Right lobe of liver (tissue), 6 donors: ENCODE measurements around the gene PPM1H. TPM values are rescaled to one million over a fixed set of nuclear protein-coding genes. Genes with fewer than 3 reads are reported as not detected.

Source experiments
- ATAC-seq, 4 donors: fragments of 200-7000 bp; cut with Tn5 transposase; one replicate each; pipeline ENCODE4 v1.9.1; 2020; ENCODE audit warnings: mild to moderate bottlenecking in 4 of 4, moderate library complexity in 4 of 4
- DNase-seq, 3 donors: peaks; one replicate each; pipeline ENCODE4 v3.0.0-alpha.2; 2020
- H3K27ac ChIP-seq, 3 donors: fragments of 200-600 bp; one replicate each; pipeline ENCODE4 v1.8.0; 2022
- H3K27me3 ChIP-seq, 2 donors: fragments of 200-600 bp; one replicate each; pipeline ENCODE4 v1.8.0; 2022
- H3K36me3 ChIP-seq, 4 donors: fragments of 200-600 bp; sonication (generic) in 1 of 4; one replicate each; pipeline versions ENCODE4 v1.5.1 to v1.8.0; 2017 to 2022; ENCODE audit warnings: control low read depth in 1 of 4
- H3K4me1 ChIP-seq, 4 donors: fragments of 200-600 bp; sonication (generic) in 1 of 4; one replicate each; pipeline versions ENCODE4 v1.5.1 to v1.8.0; 2017 to 2022; ENCODE audit warnings: control low read depth in 1 of 4
- H3K4me3 ChIP-seq, 3 donors: fragments of 200-600 bp; one replicate each; pipeline ENCODE4 v1.8.0; 2022
- H3K9me3 ChIP-seq, 4 donors: fragments of 200-600 bp; sonication (generic) in 1 of 4; one replicate each; pipeline versions ENCODE4 v1.5.1 to v1.8.0; 2017 to 2022; ENCODE audit warnings: control low read depth in 1 of 4
- POLR2A ChIP-seq: fragments of 450-650 bp; IDR thresholded peaks from one replicate; pipeline ENCODE4 v1.6.1; 2017; ENCODE audit warnings: antibody characterized with exemption, mild to moderate bottlenecking
- WGBS: methylation state at CpG from one replicate; pipeline ENCODE4 v1.1.6; 2018; ENCODE audit warnings: low coverage, low lambda C conversion rate; ENCODE audit not compliant: insufficient coverage; ENCODE audit errors: missing lambda C conversion rate; 5-methylcytosine and 5-hydroxymethylcytosine counted together
- intact Hi-C, 2 donors: fragments of 100-400 bp; cut with DNase I; formaldehyde crosslinking; loops; one replicate each; pipeline versions ENCODE4 v1.11.2 to v1.14.1; 2022
- total RNA-seq, 6 experiments: library from RNA; depleted of rRNA in 2 of 6; stranded (reverse); fragments of >200 nt in 2 of 6; fragmentation: NEBNext Ultra II Directional in 3 of 6; extraction: Animal tissue kit (Norgen Biotek cat#: 25700) in 3 of 6; gene quantifications; one replicate each; pipeline versions ENCODE4 v1.1.0 to v1.2.4, GENCODE V29; 2016 to 2023
- TF ChIP-seq, protein P1 (sequence below), 4 donors: fragments of 200-600 bp in 3 of 4; fragments of 450-650 bp in 1 of 4; IDR thresholded peaks; one replicate each; pipeline versions ENCODE4 v1.5.1 to v1.8.0; 2016 to 2022; ENCODE audit warnings: antibody characterized with exemption in 4 of 4, mild to moderate bottlenecking in 2 of 4
- donor health status: DM: no; HTN: yes; CAD: no.
- donor health status: DM: no; HTN: no; CAD: no.
- donor health status: DM: no; HTN: no; CAD: no.
- donor health status: DM: no; HTN: yes; CAD: no.
- donor health status: DM: no; HTN: yes; CAD: no.

The PPM1H gene
- total RNA-seq, 6 experiments from 2014 or later = 3.8 to 9.2 (median 6.5) TPM

DNA sequence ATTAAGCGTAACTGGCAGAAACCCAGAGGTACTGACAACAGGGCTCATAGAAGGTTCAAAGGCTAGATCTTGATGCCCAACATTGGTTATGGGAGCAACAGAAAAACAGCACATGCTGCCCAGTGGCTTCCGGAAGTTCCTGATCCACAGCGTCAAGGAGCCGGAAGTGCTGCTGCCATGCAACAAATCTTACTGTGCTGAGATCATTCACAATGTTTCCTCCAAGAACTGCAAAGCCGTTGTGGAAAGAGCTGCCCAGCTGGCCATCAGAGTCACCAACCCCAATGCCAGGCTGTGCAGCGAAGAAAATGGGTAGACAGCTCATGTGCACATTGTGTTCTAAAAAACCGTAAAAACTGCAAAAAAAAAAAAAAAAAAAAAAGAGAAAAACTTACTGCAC, 276.0 kb downstream of the PPM1H start:
- Histone ChIP-seq H3K4me1 (peaks cover 0 to 2% (median 0%) of the 10 kb centered on the region in 4 donors), H3K27ac (no peak overlapping the region), H3K9me3 (no peaks in the 10 kb centered on the region), H3K36me3 (no peaks in the 10 kb centered on the region), H3K4me3 (no peak overlapping the region), H3K27me3 (no peaks in the 10 kb centered on the region)
- ATAC-seq (no peak), DNase-seq (no peak)
- intact Hi-C loops = no loop called here
- TF ChIP-seq, protein P1, sequence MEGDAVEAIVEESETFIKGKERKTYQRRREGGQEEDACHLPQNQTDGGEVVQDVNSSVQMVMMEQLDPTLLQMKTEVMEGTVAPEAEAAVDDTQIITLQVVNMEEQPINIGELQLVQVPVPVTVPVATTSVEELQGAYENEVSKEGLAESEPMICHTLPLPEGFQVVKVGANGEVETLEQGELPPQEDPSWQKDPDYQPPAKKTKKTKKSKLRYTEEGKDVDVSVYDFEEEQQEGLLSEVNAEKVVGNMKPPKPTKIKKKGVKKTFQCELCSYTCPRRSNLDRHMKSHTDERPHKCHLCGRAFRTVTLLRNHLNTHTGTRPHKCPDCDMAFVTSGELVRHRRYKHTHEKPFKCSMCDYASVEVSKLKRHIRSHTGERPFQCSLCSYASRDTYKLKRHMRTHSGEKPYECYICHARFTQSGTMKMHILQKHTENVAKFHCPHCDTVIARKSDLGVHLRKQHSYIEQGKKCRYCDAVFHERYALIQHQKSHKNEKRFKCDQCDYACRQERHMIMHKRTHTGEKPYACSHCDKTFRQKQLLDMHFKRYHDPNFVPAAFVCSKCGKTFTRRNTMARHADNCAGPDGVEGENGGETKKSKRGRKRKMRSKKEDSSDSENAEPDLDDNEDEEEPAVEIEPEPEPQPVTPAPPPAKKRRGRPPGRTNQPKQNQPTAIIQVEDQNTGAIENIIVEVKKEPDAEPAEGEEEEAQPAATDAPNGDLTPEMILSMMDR (IDR thresholded peaks at IDR 0.05) = no peak
- TF ChIP-seq POLR2A = no peak
- WGBS = 75% methylated on average over 7 of the region's 7 CpGs

DNA sequence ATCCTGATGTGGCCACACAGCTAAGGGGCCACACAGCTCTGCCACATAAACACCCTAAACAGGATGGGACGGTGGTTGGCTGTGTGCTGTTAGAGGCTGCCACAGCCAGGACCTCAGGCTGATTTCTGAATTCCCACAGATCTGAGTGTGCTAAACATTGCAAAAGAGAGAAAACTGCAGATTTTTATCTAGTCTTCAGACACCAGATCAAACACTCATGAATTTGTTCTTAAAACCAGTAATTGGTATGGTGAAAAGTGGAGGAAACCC, 277.7 kb downstream of the PPM1H start:
- intact Hi-C loops = no loop called here
- ATAC-seq (no peak), DNase-seq (no peak)
- H3K27ac ChIP-seq = no peak overlapping the region
- no peak overlapping the region for H3K4me3 ChIP-seq
- TF ChIP-seq, protein P1 (IDR thresholded peaks at IDR 0.05) = no peak
- no peak for TF ChIP-seq POLR2A
- H3K9me3 ChIP-seq = no peaks in the 10 kb centered on the region
- no peaks in the 10 kb centered on the region for H3K27me3 ChIP-seq
- H3K36me3 ChIP-seq = no peaks in the 10 kb centered on the region
- H3K4me1 ChIP-seq = peaks cover 0 to 14% (median 0%) of the 10 kb centered on the region in 4 donors
- 100% methylated on average over 1 of the region's 1 CpG for WGBS

DNA sequence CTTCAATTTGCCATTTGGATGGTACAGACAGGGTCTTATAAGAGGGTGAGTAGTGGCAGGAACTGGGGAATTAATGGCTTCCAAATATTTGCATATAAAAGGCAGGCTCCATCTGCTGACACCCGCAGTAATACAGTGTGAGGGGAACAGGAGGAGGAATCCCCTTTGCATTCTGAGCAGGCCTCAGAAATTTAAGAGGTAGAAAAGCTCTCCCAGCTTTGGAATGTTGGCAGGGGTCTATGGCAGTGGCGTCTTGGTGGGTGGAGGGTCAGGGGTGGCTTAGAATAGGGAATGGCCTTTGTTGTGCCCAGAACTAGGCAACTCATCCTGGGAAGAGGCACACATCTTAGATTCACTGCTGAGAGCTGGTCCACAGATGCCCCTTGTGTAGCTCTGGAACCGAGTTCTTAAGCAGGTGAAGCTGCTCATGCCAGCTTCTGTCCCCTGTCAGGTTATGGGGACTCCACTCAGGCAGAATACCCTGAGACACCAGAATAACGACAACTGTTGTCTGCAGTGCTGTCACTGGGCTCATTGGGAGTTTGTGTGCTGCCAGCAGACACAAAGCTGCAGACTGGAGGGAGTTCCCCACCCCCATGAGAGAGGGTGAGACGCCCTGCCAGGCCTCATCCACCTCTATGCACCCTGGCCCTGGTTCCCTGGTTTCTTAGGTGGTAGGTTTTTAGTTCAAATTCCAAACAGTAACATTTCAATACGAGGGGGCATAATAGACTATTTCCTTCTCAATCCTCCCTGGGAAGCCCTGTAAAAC, 278.2 kb downstream of the PPM1H start:
- no peak for DNase-seq
- WGBS = 82% methylated on average over 3 of the region's 6 CpGs

DNA sequence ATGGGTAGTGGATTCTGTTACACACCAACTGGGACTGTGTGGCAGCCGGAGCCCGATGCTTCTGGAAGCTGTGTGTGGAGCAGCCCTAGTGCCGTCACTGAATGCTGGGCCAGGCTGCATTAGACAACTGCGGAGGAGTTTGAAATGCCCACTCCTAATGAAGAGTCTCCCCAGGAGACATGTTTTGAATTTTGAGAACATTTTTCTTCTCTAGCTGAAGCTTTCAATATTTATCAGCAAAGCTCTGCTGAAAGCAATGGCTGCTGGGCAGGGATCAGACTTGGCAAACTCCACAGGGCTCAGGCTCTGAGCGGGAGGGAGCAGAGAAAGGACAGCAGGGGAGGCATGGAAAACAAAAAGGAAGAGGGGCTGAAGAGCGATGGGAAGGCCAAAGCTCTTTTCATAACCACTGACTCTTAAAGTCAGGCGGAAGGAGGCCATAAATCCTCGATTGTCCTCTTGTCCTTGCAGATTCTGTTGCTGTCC, 279.2 kb downstream of the PPM1H start:
- Histone ChIP-seq H3K36me3 (no peaks in the 10 kb centered on the region), H3K27me3 (no peaks in the 10 kb centered on the region), H3K4me3 (no peak overlapping the region), H3K9me3 (no peaks in the 10 kb centered on the region), H3K27ac (no peak overlapping the region), H3K4me1 (peaks cover 0 to 14% (median 0%) of the 10 kb centered on the region in 4 donors)
- no peak for DNase-seq
- no peak for ATAC-seq
- 87% methylated on average over 6 of the region's 8 CpGs for WGBS
- TF ChIP-seq POLR2A = no peak
- TF ChIP-seq, protein P1 (IDR thresholded peaks at IDR 0.05) = no peak
- intact Hi-C loops = no loop called here

More for the DNA sequence above, 278.2 kb downstream of the PPM1H start:
- ATAC-seq = no peak
- no peaks in the 10 kb centered on the region for H3K27me3 ChIP-seq
- TF ChIP-seq POLR2A = no peak
- TF ChIP-seq, protein P1 (IDR thresholded peaks at IDR 0.05) = no peak
- H3K4me3 ChIP-seq = no peak overlapping the region
- peaks cover 0 to 14% (median 0%) of the 10 kb centered on the region in 4 donors for H3K4me1 ChIP-seq
- H3K9me3 ChIP-seq = no peaks in the 10 kb centered on the region
- H3K36me3 ChIP-seq = no peaks in the 10 kb centered on the region
- H3K27ac ChIP-seq = no peak overlapping the region
- intact Hi-C loops = no loop called here
